Measurements from ENCODE around the gene OPALIN. TPM values are rescaled to one million over a fixed set of nuclear protein-coding genes. Genes with fewer than 3 reads are reported as not detected.
"Not testable (repeated sequence)": the region's sequence is repeated elsewhere in the genome, so short reads cannot be mapped to it uniquely, and the experiment has no call there.

OPALIN gene
- total and polyA plus RNA-seq, 2 donors from 2014 or later = not detected

DNA sequence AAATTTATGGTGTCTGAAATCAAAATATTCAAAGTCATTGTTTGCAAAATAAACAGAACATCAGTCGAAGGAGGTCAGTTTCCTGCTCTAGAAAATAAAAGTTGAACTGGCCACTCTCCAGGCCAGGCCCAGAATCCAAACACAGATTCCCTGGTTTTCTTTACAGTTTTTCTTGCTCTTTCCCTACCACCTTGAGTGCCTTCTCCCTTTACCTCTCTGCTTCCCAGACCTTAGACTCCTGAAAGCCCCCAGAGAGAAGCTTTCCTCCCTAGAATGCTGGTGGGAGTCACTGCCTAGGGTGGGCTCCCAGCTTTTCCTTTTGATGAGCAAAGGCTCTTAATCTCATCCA, 48.5 kb downstream of the OPALIN start:
- H3K36me3 ChIP-seq (ENCODE audit: control insufficient read depth in 2 of 3, insufficient read depth in 3 of 3, low read length in 3 of 3) = no peaks in the 10 kb centered on the region
- no peaks in the 10 kb centered on the region for H3K27me3 ChIP-seq (ENCODE audit: control insufficient read depth, insufficient read depth, low read length)
- DNase-seq = peak in 1 of 5 donors; percentile 67
- TF ChIP-seq, protein P1, sequence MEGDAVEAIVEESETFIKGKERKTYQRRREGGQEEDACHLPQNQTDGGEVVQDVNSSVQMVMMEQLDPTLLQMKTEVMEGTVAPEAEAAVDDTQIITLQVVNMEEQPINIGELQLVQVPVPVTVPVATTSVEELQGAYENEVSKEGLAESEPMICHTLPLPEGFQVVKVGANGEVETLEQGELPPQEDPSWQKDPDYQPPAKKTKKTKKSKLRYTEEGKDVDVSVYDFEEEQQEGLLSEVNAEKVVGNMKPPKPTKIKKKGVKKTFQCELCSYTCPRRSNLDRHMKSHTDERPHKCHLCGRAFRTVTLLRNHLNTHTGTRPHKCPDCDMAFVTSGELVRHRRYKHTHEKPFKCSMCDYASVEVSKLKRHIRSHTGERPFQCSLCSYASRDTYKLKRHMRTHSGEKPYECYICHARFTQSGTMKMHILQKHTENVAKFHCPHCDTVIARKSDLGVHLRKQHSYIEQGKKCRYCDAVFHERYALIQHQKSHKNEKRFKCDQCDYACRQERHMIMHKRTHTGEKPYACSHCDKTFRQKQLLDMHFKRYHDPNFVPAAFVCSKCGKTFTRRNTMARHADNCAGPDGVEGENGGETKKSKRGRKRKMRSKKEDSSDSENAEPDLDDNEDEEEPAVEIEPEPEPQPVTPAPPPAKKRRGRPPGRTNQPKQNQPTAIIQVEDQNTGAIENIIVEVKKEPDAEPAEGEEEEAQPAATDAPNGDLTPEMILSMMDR (IDR thresholded peaks at IDR 0.05; ENCODE audit: borderline replicate concordance, extremely low read depth, insufficient read depth) = no peak
- H3K9me3 ChIP-seq (ENCODE audit: control insufficient read depth in 2 of 3, insufficient read depth in 1 of 3, low read length in 3 of 3) = no peaks in the 10 kb centered on the region
- no peak overlapping the region for H3K9ac ChIP-seq (ENCODE audit: low read length in 3 of 3)
- peaks cover 0 to 4% (median 0%) of the 10 kb centered on the region in 3 donors for H3K4me1 ChIP-seq (ENCODE audit: control insufficient read depth in 2 of 3, insufficient read depth in 2 of 3, low read depth in 1 of 3, low read length in 3 of 3)
- intact Hi-C loops (cut with DNase I) = no loop called here
- FAIRE-seq = no peak
- H3K4me3 ChIP-seq (ENCODE audit: low read length in 3 of 3) = no peak overlapping the region
- no peak overlapping the region for H3K27ac ChIP-seq (ENCODE audit: low read depth in 2 of 2, low read length in 2 of 2)

- H3K4me1 ChIP-seq (ENCODE audit: control insufficient read depth in 2 of 3, insufficient read depth in 2 of 3, low read depth in 1 of 3, low read length in 3 of 3) = peaks cover 0 to 4% (median 0%) of the 10 kb centered on the region in 3 donors
- no peaks in the 10 kb centered on the region for H3K36me3 ChIP-seq (ENCODE audit: control insufficient read depth in 2 of 3, insufficient read depth in 3 of 3, low read length in 3 of 3)
- H3K4me3 ChIP-seq (ENCODE audit: low read length in 3 of 3) = no peak overlapping the region
- no peaks in the 10 kb centered on the region for H3K27me3 ChIP-seq (ENCODE audit: control insufficient read depth, insufficient read depth, low read length)
- peak in 2 of 5 donors; percentile 27 to 35 for DNase-seq
- no peak overlapping the region for H3K9ac ChIP-seq (ENCODE audit: low read length in 3 of 3)
- H3K9me3 ChIP-seq (ENCODE audit: control insufficient read depth in 2 of 3, insufficient read depth in 1 of 3, low read length in 3 of 3) = no peaks in the 10 kb centered on the region
- intact Hi-C loops (cut with DNase I) = no loop called here
- H3K27ac ChIP-seq (ENCODE audit: low read depth in 2 of 2, low read length in 2 of 2) = no peak overlapping the region
- FAIRE-seq = no peak
- TF ChIP-seq, protein P1 (IDR thresholded peaks at IDR 0.05; ENCODE audit: borderline replicate concordance, extremely low read depth, insufficient read depth) = no peak
Measured at GRCh38 chr10:96309628-96310320, 49.0 kb downstream of the OPALIN start.

DNA sequence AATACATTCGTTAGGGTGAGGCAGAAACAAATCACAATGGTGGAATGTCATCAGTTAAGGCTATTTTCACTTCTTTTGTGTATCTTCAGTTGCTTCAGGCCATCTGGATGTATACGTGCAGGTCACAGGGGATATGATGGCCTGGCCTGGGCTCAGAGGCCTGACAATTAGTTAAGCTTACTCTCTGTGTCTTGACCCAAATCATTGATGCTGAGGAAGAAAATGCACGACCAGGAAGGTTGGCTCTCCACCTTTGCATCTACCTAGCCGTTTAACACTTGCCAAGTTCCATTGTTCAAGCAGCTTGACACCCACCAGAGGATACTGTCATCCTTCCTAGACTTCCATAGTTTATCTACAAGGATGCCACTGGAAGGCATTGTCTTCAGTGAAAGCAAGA, 49.9 kb downstream of the OPALIN start:
- FAIRE-seq; H3K4me1 ChIP-seq (ENCODE audit: control insufficient read depth in 2 of 3, insufficient read depth in 2 of 3, low read depth in 1 of 3, low read length in 3 of 3); H3K27ac ChIP-seq (ENCODE audit: low read depth in 2 of 2, low read length in 2 of 2); H3K9ac ChIP-seq (ENCODE audit: low read length in 3 of 3); H3K27me3 ChIP-seq (ENCODE audit: control insufficient read depth, insufficient read depth, low read length); H3K4me3 ChIP-seq (ENCODE audit: low read length in 3 of 3); DNase-seq; H3K9me3 ChIP-seq (ENCODE audit: control insufficient read depth in 2 of 3, insufficient read depth in 1 of 3, low read length in 3 of 3); intact Hi-C loops (cut with DNase I); H3K36me3 ChIP-seq (ENCODE audit: control insufficient read depth in 2 of 3, insufficient read depth in 3 of 3, low read length in 3 of 3): not testable (repeated sequence)

- DNase-seq = peak in 4 of 5 donors; percentile 37 to 85 (median 54)
- peak; percentile 62 for FAIRE-seq
Measured at GRCh38 chr10:96306516-96306915, 52.3 kb downstream of the OPALIN start.

More at GRCh38 chr10:96306516-96306915, 52.3 kb downstream of the OPALIN start:
- intact Hi-C loops (cut with DNase I) = no loop called here
- no peak overlapping the region for H3K4me3 ChIP-seq (ENCODE audit: low read length in 3 of 3)
- TF ChIP-seq, protein P1 (IDR thresholded peaks at IDR 0.05; ENCODE audit: borderline replicate concordance, extremely low read depth, insufficient read depth) = no peak
- no peak overlapping the region for H3K27ac ChIP-seq (ENCODE audit: low read depth in 2 of 2, low read length in 2 of 2)
- H3K9ac ChIP-seq (ENCODE audit: low read length in 3 of 3) = no peak overlapping the region
- no peaks in the 10 kb centered on the region for H3K27me3 ChIP-seq (ENCODE audit: control insufficient read depth, insufficient read depth, low read length)
- H3K4me1 ChIP-seq (ENCODE audit: control insufficient read depth in 2 of 3, insufficient read depth in 2 of 3, low read depth in 1 of 3, low read length in 3 of 3) = peaks cover 0 to 4% (median 0%) of the 10 kb centered on the region in 3 donors
- H3K9me3 ChIP-seq (ENCODE audit: control insufficient read depth in 2 of 3, insufficient read depth in 1 of 3, low read length in 3 of 3) = no peaks in the 10 kb centered on the region
- H3K36me3 ChIP-seq (ENCODE audit: control insufficient read depth in 2 of 3, insufficient read depth in 3 of 3, low read length in 3 of 3) = no peaks in the 10 kb centered on the region
